ENCODE results near the gene AGTRAP.

The AGTRAP gene

GRCh38 chr1:11741482-11741881 lies 5.5 kb downstream of the AGTRAP start:
- TF ChIP-seq, protein P1, sequence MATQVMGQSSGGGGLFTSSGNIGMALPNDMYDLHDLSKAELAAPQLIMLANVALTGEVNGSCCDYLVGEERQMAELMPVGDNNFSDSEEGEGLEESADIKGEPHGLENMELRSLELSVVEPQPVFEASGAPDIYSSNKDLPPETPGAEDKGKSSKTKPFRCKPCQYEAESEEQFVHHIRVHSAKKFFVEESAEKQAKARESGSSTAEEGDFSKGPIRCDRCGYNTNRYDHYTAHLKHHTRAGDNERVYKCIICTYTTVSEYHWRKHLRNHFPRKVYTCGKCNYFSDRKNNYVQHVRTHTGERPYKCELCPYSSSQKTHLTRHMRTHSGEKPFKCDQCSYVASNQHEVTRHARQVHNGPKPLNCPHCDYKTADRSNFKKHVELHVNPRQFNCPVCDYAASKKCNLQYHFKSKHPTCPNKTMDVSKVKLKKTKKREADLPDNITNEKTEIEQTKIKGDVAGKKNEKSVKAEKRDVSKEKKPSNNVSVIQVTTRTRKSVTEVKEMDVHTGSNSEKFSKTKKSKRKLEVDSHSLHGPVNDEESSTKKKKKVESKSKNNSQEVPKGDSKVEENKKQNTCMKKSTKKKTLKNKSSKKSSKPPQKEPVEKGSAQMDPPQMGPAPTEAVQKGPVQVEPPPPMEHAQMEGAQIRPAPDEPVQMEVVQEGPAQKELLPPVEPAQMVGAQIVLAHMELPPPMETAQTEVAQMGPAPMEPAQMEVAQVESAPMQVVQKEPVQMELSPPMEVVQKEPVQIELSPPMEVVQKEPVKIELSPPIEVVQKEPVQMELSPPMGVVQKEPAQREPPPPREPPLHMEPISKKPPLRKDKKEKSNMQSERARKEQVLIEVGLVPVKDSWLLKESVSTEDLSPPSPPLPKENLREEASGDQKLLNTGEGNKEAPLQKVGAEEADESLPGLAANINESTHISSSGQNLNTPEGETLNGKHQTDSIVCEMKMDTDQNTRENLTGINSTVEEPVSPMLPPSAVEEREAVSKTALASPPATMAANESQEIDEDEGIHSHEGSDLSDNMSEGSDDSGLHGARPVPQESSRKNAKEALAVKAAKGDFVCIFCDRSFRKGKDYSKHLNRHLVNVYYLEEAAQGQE (IDR thresholded peaks at IDR 0.05; ENCODE audit: insufficient read depth in 1 of 2, low read depth in 2 of 2, low read length in 2 of 2), result no peak
- TF ChIP-seq TAF1 (IDR thresholded peaks at IDR 0.05; ENCODE audit: borderline replicate concordance, insufficient read depth, low read length) (no peak), SIN3A (IDR thresholded peaks at IDR 0.05; ENCODE audit: borderline replicate concordance, insufficient read depth, low read length) (no peak), POLR2AphosphoS5 (IDR thresholded peaks at IDR 0.05; ENCODE audit: low read depth, low read length) (no peak), FOXP2 (optimal IDR thresholded peaks at IDR 0.05; ENCODE audit: borderline replicate concordance, extremely low read depth, extremely low read length, insufficient read depth) (no peak)

DNA sequence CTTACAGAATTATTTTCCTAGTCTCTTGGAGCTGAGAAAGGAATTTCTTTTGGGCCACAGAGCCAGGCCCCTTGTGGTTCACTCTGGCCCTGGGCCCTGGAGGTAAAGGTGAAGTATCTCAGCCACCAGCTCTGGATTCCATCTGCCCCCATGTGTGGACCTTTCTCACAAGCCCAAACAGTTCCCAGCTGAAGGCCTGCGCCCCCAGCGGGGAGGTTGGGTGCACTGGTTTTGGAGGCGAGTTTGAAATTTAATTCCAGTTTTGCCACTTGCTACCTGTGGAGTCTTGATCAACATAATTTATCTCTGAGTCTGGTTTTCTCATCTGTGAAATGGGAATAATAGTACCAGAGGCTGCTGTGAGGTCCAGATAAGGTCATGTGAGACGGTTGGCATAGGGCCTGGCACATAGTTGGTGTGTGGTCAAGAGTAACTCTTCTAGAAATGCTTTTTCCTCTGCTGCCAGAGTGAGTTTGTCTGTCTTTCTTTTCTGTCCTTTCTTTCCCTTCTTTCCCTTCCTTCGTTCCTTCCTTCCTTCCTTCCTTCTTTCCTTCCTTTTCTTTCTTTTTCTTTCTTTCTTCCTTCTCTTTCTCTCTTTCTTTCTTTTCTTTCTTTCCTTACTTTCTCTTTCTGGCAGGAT lies 6.1 kb downstream of the AGTRAP start:
- no peak for TF ChIP-seq TAF1 (IDR thresholded peaks at IDR 0.05; ENCODE audit: borderline replicate concordance, insufficient read depth, low read length)
- TF ChIP-seq, protein P1 (IDR thresholded peaks at IDR 0.05; ENCODE audit: insufficient read depth in 1 of 2, low read depth in 2 of 2, low read length in 2 of 2), result no peak
- TF ChIP-seq POLR2AphosphoS5 (IDR thresholded peaks at IDR 0.05; ENCODE audit: low read depth, low read length), result no peak
- TF ChIP-seq FOXP2 (optimal IDR thresholded peaks at IDR 0.05; ENCODE audit: borderline replicate concordance, extremely low read depth, extremely low read length, insufficient read depth), result no peak
- TF ChIP-seq SIN3A (IDR thresholded peaks at IDR 0.05; ENCODE audit: borderline replicate concordance, insufficient read depth, low read length), result no peak

DNA sequence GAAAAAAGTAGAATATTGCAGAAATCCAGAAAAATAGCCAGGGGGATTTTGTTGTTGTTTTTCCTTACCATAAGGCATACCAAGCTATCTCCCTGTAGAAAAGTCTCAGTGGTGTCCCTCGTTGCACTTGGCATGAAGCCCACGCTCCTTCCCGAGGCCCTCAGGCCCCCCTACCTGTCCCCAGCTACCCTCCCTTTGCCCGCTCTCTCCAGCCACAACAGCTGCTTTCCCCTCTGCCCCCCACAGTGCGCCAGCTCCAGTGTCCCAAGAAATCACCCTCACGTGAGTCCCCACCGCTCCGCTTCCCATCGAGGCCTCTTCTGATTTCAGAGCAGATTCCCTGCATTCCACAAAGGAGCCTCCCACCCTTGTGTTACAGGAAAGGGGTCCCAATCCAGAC lies 8.4 kb downstream of the AGTRAP start:
- TF ChIP-seq POLR2AphosphoS5 (IDR thresholded peaks at IDR 0.05; ENCODE audit: low read depth, low read length) (no peak), TAF1 (IDR thresholded peaks at IDR 0.05; ENCODE audit: borderline replicate concordance, insufficient read depth, low read length) (no peak), FOXP2 (optimal IDR thresholded peaks at IDR 0.05; ENCODE audit: borderline replicate concordance, extremely low read depth, extremely low read length, insufficient read depth) (no peak), SIN3A (IDR thresholded peaks at IDR 0.05; ENCODE audit: borderline replicate concordance, insufficient read depth, low read length) (no peak)
- TF ChIP-seq, protein P1 (IDR thresholded peaks at IDR 0.05; ENCODE audit: insufficient read depth in 1 of 2, low read depth in 2 of 2, low read length in 2 of 2), result no peak

DNA sequence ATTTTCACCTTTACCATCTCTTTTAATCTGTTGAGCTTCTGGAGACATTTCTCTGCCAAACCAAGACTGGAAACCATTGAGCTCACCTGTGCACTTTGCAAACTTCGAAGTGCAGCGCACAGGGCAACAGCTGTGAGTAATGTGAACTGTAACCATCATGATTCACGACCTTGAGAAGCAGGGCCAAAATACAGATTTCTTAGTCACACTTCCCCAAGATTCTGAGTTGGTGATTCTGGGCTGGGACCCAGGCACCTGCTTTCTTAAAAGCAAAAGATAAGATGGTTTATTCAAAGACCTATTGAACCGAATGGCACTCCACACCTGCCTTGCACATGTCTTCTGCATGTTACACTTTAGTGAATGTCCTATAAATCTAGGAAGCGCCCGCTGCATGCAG lies 10.2 kb downstream of the AGTRAP start:
- TF ChIP-seq TAF1 (IDR thresholded peaks at IDR 0.05; ENCODE audit: borderline replicate concordance, insufficient read depth, low read length) (no peak), FOXP2 (optimal IDR thresholded peaks at IDR 0.05; ENCODE audit: borderline replicate concordance, extremely low read depth, extremely low read length, insufficient read depth) (no peak), POLR2AphosphoS5 (IDR thresholded peaks at IDR 0.05; ENCODE audit: low read depth, low read length) (no peak)

- TF ChIP-seq POLR2AphosphoS5 (IDR thresholded peaks at IDR 0.05; ENCODE audit: low read depth, low read length) (no peak), TAF1 (IDR thresholded peaks at IDR 0.05; ENCODE audit: borderline replicate concordance, insufficient read depth, low read length) (no peak), SIN3A (IDR thresholded peaks at IDR 0.05; ENCODE audit: borderline replicate concordance, insufficient read depth, low read length) (no peak), FOXP2 (optimal IDR thresholded peaks at IDR 0.05; ENCODE audit: borderline replicate concordance, extremely low read depth, extremely low read length, insufficient read depth) (no peak)
- TF ChIP-seq, protein P1 (IDR thresholded peaks at IDR 0.05; ENCODE audit: insufficient read depth in 1 of 2, low read depth in 2 of 2, low read length in 2 of 2), result no peak
These were observed 11.0 kb downstream of the AGTRAP start for GRCh38 chr1:11746795-11747487.

Data from PFSK-1 (cell line).